GM21723 (cell line): Measurements from ENCODE around the gene GIMAP8.
"Not testable (repeated sequence)": the region's sequence is repeated elsewhere in the genome, so short reads cannot be mapped to it uniquely, and the experiment has no call there.

Experiments used
- ATAC-seq: cut with Tn5 transposase; IDR thresholded peaks from one replicate; pipeline ENCODE4 v1.9.1; 2021; ENCODE audit warnings: mild to moderate bottlenecking, moderate library complexity; ENCODE audit not compliant: unreplicated experiment

GIMAP8 gene

DNA sequence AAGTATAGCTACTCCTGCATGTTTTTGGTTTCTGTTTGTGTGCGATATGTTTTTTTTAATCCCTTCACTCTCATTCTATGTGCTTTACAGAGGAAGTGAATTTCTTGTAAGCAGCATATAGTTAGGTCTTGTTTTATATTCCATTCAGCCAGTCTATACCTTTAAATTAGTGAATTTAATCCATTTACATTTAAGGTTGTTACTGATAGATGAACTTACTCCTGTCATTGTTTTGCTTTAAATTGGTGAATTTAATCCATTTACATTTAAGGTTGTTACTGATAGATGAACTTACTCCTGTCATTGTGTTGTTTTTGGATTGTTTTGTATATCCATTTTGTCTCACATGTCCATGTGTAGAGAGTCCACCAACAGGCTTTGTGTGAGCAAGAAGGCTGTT, 11.1 kb downstream of the GIMAP8 start:
- ATAC-seq, result no peak

DNA sequence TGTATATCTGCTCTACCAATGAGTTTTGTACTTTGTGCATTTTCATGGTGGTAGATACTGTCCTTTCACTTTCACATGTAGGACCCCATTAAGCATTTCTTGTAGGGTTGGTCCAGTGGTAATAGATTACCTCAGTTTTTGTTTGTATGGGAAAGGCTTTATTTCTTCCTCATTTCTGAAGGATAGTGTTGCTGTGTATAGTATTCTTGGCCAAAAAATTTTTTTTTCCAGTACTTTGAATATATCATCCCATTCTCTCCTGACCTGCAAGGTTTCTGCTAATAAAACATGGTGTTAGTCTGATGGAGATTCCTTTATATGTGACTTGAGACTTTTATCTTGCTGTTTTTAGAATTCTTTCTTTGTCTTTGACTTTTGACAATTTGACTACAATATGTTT, 12.0 kb downstream of the GIMAP8 start:
- no peak for ATAC-seq

DNA sequence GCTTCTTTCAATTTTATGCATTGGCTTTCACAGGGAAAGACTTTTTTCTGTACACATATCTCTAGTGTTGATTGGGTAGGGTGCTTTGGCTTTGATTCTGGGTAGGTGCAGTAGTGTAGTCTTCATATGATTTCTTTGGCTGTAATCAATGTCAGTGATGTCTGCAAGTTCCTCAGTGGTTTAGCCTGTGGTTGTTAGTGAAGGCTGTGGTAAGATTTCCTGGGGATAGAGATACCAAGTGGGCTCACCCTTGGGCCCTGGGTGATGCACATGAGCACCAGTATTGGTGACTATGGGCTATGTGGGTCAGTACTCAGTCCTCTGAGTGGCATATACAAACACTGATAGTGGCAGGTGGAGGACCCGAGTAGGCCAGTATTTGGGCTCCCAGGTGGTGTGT, 13.0 kb downstream of the GIMAP8 start:
- ATAC-seq, result no peak

DNA sequence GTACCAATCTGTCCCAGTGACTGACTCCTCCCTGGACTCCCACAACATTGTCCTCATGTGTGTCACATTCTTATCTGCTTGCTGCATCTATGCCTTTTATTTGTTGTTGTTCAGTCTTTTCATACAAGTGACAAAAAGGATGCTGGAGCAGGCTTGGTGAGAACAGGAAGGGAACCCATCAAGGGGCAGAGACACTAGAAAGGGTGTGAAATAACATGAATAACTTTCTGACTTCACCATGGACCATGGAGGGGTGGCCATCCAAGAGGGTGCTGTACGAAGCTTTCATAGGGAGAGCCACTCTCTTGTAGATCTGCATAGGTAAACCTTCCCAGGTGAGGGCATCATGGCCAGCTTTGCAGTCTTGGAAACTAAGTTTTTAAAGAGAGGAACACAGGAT, 14.5 kb downstream of the GIMAP8 start:
- ATAC-seq, result no peak

DNA sequence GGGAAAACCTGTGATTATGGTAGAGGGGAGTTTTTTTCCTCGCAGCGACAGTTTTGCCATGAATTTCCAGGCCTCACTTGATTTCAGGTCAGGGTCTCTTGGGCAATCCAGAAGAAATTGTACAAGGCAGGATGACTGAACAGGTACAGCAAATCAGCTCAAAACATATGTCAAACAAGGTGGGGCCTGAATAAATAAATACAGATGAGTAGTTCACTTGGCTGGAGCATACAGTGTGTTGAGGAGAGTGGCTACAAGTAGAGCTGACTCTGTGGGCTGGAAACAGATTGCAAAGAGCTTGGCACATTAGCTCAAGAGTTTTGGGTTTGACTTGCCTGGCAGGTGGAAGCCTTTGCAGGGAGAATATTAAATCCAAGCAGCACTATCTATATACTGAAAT, 15.0 kb downstream of the GIMAP8 start:
- ATAC-seq, result no peak

DNA sequence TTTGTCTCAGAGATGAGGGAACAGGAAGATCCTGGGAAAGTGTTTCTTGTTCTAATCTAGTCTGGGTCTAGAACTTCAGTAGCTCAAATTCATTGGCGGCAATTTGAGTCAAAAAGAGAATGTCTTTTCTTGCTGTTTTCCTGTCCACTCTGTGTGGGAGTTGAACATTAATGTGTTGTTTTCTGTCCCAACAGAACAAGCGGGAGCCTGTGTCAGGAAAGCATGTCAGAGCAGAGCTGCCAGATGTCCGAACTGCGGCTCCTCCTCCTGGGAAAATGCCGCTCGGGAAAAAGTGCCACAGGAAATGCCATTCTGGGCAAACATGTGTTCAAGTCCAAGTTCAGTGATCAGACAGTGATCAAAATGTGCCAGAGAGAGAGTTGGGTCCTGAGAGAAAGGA, 16.0 kb downstream of the GIMAP8 start:
- no peak for ATAC-seq

DNA sequence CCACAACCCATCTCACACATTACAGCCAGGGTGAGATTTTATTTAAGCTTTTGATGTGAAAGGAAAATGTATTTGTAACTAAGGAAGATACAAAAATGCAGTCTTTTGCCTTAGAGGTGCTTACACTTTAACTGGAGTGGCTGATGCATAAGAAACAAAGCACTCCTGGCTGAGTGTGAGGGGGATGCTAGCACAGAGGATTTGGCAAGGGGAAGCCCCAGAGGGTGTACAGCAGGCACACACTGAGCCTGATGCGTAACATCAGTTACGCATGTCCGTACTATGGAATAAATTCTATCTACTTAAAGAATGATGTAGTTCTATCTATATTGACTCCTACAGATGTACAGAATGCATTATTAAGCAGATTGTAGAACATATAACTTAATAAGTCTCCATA, 17.8 kb downstream of the GIMAP8 start:
- no peak for ATAC-seq

DNA sequence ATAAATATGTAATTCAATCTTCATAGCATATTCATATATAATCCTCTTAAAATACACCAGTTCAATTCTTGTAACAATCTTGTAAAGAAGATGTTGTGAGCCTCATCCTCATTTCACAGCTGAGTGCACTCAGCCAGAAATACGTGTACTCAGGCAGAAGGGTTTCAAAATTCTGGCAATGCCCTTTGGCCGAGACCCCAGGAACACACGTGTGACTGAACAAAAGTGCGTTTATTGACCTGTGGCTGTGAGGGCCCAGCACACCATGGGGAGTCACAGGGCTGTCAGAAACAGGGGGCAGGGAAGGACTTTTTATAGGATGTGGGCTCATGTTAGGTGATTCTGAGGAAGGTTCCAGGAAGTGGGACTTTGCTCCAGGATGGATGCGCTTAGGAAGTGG, 21.5 kb downstream of the GIMAP8 start:
- ATAC-seq, result no peak

DNA sequence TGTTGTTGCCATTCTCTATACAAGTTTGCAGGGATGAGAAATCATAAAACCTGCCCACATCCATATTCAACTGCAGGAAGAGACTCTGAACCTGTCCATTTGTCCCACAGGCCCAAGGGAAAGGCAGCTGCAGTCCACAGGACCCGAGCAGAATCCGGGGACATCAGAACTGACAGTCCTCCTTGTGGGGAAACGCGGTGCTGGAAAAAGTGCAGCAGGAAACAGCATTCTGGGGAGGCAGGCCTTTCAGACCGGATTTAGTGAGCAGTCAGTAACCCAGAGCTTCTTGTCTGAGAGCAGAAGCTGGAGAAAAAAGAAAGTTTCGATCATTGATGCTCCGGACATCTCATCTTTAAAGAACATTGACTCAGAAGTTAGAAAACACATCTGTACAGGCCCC, 23.5 kb downstream of the GIMAP8 start:
- ATAC-seq, result no peak

DNA sequence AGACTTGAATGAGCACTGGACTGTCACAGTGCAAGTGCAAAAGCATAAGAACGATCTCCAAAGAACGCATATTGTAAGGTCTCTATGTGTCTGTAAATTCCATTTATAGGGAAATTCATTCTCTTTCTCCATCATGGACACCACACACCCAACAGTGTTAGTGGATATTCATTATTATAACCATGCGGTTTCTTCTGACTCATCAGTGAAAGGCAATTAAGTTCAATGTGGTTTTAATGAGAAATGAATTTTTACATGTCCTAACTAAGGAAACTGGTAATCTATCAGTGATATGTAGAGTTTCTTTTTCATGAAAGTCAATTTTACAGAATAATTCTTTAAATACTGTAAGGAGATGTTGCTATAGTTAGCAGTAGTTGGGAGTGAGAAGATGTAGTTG, 25.9 kb downstream of the GIMAP8 start:
- ATAC-seq, result no peak

DNA sequence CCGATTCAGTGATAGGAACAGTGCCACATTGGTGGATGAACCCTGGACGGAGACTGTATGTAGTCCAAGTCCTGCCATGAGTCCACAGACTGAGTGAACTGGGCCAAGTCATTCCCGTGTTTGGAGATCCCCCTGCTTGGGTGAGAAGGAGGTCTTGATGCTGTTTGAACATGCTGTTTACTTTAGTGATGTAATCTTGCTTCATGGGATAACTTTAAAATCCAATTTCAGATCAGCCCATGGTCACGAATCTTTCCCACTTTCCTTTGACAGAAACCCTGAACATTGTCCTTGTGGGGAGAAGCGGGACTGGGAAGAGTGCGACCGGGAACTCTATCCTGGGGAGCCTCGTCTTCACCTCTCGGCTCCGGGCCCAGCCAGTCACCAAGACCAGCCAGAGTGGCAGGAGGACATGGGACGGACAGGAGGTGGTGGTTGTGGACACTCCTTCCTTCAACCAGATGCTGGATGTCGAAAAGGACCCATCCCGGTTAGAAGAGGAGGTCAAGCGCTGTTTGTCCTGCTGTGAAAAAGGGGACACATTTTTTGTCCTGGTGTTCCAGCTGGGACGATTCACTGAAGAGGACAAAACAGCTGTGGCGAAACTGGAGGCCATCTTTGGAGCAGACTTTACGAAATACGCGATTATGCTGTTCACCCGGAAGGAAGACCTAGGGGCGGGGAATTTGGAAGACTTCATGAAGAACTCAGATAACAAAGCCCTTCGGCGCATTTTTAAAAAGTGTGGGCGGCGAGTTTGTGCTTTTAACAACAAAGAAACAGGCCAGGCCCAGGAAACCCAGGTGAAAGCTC, 26.6 kb downstream of the GIMAP8 start:
- no peak for ATAC-seq

DNA sequence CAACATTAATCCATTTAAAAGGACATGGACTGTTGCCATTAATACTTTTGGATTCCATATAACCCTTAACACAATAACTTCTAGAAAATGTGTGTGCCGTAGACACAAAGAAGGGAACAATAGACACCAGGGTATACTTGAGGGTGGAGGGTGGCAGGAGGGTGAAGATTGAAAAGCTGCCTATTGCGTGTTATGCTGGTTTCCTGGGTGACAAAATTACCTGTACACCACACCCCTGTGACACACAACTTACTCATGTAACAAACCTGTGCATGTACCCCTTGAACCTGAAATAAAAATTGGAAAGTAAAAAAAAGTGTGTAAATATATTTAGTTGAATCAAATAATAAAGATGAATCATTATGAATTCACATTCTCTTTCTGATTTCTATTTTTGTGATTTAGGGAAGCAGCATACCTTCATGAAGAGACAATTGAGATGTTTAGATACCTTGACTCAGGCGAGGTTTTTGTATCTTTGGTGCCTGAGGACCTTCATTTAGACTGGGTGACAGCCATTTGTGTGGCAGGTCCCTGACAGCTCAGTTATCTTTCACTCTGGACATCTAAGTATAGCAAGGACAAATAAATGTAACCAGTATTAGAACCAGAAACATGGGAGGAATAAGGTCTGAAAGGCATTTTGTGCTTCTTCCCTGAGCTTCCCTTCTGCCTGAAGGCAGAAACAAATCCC, 28.7 kb downstream of the GIMAP8 start:
- no peak for ATAC-seq

DNA sequence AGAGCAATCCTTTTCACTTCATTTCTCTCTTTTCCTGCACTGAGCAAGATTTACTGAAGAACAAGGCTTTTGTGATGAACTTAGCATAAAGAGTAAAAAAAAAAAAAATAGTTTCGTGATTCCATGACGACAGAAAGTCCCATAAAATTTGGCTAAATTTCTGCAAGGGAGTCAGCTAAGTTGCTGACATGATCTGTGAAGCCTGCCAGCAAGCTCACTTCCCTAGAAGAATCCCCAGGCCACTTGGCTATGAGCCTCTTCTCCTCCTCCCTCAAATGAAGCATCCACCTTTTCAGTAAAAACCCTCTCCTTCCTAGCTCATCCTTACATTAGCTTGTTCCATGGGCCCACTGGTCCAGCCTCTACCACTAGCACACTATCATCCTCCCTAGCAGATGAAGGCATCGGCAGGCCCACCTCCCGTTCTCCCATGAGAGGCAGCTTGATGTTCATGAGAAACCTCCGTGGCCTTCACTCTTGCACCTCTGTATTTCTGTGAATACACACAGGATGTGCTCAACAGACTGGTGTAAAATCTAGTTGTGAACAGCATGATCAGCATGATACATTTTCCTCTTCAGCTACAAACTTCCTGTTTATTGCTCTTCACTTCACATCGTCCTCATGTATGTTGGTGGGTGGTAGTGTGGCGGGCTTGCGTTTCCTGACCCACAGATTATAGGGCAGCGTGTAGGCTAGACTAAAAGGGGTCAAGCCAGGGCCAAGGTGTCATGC, 30.9 kb downstream of the GIMAP8 start:
- no peak for ATAC-seq

DNA sequence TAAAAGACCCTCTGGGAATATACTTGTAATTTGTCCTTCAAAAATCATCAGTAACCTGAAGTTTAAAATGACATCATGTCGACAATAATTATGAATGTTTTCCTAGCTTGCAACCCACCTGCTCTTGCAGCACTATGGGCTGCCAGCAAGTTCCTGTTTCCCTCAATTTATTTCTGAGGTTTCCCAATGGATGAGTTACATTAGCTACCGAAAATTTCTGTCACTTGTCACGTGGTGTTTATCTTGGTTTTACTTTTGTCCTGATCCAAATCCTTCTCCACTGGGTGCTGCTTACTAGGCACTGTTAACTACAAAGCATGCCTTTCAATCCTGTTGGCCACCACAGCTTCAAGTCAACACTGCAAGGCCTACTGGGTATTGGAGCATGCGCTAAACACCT, 31.5 kb downstream of the GIMAP8 start:
- ATAC-seq, result no peak

DNA sequence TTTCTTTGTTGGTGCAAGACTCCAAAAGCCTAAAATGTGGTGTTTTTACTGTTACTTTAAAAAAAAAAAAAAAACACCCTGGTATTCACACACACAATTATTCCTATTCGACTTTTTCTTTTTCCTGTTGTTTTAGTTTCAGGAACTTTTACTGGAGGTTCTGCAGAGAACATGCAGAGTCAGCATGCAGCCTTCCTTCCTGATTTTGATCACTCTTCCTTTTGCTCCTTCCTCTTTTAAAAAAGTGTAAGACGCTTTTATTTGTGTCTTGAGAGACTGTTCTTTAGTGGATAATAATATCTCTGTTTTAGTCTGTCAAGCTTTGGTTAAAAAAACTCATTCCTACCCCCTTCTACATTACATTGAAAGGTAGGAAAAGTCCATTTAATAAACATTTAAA, 33.1 kb downstream of the GIMAP8 start:
- ATAC-seq, result not testable (repeated sequence)

DNA sequence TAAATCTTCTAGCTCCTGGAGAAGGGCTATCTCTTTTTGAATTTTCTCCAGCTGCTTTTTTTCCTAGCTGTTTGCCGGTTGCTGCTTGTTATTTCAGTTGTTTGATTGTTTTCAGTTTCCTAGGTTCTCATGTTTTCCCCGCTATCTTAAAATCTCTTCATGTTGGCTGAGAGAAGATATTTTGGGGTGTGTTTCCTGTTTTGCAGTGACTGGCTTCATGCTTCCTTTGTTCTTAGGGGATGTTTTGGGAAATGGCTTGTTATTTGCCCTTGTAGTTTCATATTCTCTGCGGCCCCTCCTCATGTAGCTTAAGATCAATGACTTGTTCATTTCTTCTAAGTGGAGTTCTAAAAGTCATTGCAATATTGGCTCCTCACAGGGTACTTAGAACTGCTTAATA, 33.6 kb downstream of the GIMAP8 start:
- ATAC-seq, result not testable (repeated sequence)

DNA sequence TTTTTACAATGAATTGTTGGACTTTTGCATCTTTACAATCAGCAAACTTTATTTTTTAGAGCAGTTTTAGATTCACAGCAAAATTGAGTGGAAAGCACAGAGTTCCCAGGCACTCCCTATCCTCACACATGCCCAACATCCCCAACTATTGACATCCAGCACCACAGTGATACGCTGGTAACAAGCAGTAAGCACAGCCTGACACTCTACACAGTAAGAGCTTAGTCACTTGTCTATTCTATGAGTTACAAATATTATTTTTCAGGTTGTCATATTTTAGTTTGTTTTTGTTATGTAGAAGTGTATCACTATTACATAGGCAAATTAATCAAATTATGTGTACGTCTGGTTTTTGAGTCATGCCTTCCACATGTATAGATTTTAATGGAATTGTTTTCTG, 37.2 kb downstream of the GIMAP8 start:
- no peak for ATAC-seq

DNA sequence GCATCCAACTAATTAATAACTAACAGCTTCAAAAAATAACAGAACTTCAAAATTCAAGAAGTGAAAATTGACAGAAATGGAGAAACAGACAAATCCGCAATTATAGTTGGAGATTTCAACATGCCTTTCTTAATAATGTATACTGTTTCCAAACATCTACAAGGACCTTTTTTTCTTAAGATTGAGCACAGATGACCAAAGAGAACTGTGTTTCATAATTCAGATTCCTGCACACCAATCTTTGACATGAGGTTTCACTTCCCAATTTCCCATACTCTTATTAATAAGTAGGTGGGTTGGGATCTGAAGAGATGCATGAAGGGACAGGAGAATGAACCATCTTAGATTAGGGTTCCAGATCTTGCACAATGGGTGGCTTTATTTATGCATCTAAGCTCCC, 39.4 kb downstream of the GIMAP8 start:
- ATAC-seq, result no peak

DNA sequence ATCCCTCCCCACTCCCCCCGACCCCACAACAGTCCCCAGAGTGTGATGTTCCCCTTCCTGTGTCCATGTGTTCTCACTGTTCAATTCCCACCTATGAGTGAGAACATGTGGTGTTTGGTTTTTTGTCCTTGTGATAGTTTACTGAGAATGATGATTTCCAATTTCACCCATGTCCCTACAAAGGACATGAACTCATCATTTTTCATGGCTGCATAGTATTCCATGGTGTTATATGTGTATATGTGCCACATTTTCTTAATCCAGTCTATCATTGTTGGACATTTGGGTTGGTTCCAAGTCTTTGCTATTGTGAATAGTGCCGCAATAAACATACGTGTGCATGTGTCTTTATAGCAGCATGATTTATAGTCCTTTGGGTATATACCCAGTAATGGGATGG, 43.0 kb downstream of the GIMAP8 start:
- ATAC-seq, result not testable (repeated sequence)

DNA sequence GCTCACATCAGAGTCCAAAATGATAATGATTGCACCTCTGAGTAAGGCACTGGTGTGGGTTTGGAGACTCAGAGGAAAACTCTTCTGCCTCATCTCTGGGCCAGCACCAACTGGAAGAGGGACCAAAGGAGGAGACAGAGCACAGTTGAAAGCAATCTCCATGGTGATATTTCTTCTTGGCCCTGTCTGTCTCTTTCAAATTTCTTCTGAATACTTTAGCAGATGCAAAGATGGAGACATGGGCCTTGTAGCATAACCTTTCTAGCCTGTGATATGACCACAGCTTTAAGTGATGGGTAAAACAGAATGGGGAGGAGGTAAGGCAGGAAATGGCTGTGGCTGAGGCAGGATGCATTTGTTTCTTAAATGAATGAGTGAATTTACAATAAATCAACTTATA, 52.1 kb downstream of the GIMAP8 start:
- no peak for ATAC-seq

DNA sequence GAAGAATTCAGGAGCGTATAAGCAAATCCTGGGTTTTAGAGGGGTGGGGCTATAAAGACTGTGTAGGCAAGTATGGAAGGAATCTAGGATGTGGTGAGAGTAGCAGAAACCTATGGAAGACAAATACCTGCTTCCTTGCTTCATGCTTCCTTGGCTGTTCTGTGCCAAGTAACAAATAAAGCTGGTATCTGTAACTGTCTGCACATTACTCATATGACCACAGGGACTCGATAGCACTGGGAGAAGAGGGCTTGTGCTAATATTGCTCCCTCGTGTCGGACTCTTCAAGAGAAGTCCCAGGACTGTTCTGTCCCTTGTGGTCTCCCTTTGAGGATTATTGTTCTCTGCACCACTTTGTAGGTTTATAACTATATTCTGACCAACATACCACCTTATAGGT, 52.7 kb downstream of the GIMAP8 start:
- ATAC-seq, result no peak

DNA sequence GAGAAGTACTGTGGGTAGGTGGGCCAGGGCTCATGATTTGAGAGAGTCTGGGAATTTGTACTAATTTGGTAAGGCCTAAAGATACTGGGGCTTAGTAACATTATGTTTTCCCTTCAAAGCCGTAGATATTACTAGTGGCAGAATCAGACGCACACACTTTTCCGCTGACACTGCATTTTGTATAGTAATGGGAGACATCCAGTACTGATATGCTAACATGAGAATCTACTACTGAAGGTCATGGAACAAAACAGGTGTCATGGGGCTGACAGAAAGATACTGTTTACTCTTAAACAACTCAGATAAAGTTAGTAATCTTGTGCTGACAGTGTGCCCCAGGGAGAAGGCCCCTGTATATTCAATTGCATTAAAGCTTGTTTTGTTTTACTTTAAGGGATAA, 53.2 kb downstream of the GIMAP8 start:
- ATAC-seq, result no peak
